NCI-H460 (cell line): ENCODE measurements around the gene FAM185A. TPM values are rescaled to one million over a fixed set of nuclear protein-coding genes. Genes with fewer than 3 reads are reported as not detected.

Source experiments
- small RNA-seq, 2 experiments: library from RNA; depleted of rRNA; stranded (forward); fragments of <200 nt; gene quantifications; one replicate each; pipeline ENCODE3, GENCODE V24; 2014
- total RNA-seq: library from RNA; depleted of rRNA; stranded (reverse); fragments of >200 nt; shearing (Covaris generic); gene quantifications from 2 replicates; pipeline ENCODE4 v1.2.3, GENCODE V29; 2014; rRNA removed

Gene FAM185A
- total RNA-seq, 1 experiment from 2014 or later: 7.4 TPM

Small RNAs within 50 kb of the gene (small RNA-seq; reads per million reads assigned to genes)
- gene RNU6-1136P: 0 reads per million in 2 experiments

Other genes starting within 250 kb of the FAM185A start
- gene RASA4B, start 231.2 kb upstream of the FAM185A start, total RNA-seq: 2.7 and 3.3 TPM in 2 replicates
- gene UPK3BL2, start 205.3 kb upstream of the FAM185A start, total RNA-seq: 5.0 and 11.7 TPM in 2 replicates
- not detected in 2 replicates for gene SPDYE2, start 197.8 kb upstream of the FAM185A start, total RNA-seq
- gene POLR2J3, start 176.4 kb upstream of the FAM185A start, total RNA-seq: 14.8 and 21.3 TPM in 2 replicates
- 2.1 and 4.7 TPM in 2 replicates for gene RASA4, start 132.2 kb upstream of the FAM185A start, total RNA-seq
- gene UPK3BL1, start 106.2 kb upstream of the FAM185A start, total RNA-seq: 22.8 and 31.2 TPM in 2 replicates
- gene SPDYE2B, start 98.7 kb upstream of the FAM185A start, total RNA-seq: not detected in 2 replicates
- 3.2 and 3.8 TPM in 2 replicates for gene POLR2J2, start 77.3 kb upstream of the FAM185A start, total RNA-seq
- 0.30 TPM in 1 of 2 replicates, not detected in the other for gene LRRC17, start 164.0 kb downstream of the FAM185A start, total RNA-seq